GM21723 (cell line): ENCODE data around the gene PCDHB12.
"Not testable (repeated sequence)": the region's sequence is repeated elsewhere in the genome, so short reads cannot be mapped to it uniquely, and the experiment has no call there.

Experiments
- ATAC-seq: cut with Tn5 transposase; IDR thresholded peaks from one replicate; pipeline ENCODE4 v1.9.1; 2021; ENCODE audit warnings: mild to moderate bottlenecking, moderate library complexity; ENCODE audit not compliant: unreplicated experiment

Gene PCDHB12

GRCh38 chr5:141201646-141202045 lies 6.9 kb upstream of the PCDHB12 start:
- ATAC-seq = not testable (repeated sequence)

GRCh38 chr5:141210281-141210680 lies 1.8 kb downstream of the PCDHB12 start:
- ATAC-seq = not testable (repeated sequence)

GRCh38 chr5:141210849-141211248 lies 2.3 kb downstream of the PCDHB12 start:
- ATAC-seq = not testable (repeated sequence)

GRCh38 chr5:141213656-141214339 lies 5.3 kb downstream of the PCDHB12 start, which contains the start of gene PCDHB13:
TSS of gene PCDHB13 (plus strand) at chr5:141213919. CDS start at chr5:141214124, 205 bp downstream.
- not testable (repeated sequence) for ATAC-seq

- ATAC-seq = not testable (repeated sequence)
Observed at GRCh38 chr5:141214583-141214982, 6.1 kb downstream of the PCDHB12 start.

- not testable (repeated sequence) for ATAC-seq
Observed at GRCh38 chr5:141215504-141215903, 7.0 kb downstream of the PCDHB12 start.

- not testable (repeated sequence) for ATAC-seq
Observed at GRCh38 chr5:141216035-141216434, 7.5 kb downstream of the PCDHB12 start.

GRCh38 chr5:141223112-141223783 lies 14.7 kb downstream of the PCDHB12 start, which contains the start of gene PCDHB14:
TSS of gene PCDHB14 (plus strand) at chr5:141223343. CDS start at chr5:141223506, 163 bp downstream.
- ATAC-seq = no peak

GRCh38 chr5:141224844-141225243 lies 16.3 kb downstream of the PCDHB12 start:
- not testable (repeated sequence) for ATAC-seq

GRCh38 chr5:141225421-141225820 lies 16.9 kb downstream of the PCDHB12 start:
- ATAC-seq = not testable (repeated sequence)

GRCh38 chr5:141234109-141234667 lies 25.7 kb downstream of the PCDHB12 start:
- ATAC-seq = no peak

GRCh38 chr5:141235922-141236321 lies 27.4 kb downstream of the PCDHB12 start:
- not testable (repeated sequence) for ATAC-seq

- no peak for ATAC-seq
Observed at GRCh38 chr5:141236516-141237313, 28.2 kb downstream of the PCDHB12 start.

GRCh38 chr5:141241496-141241895 lies 33.0 kb downstream of the PCDHB12 start:
- ATAC-seq = no peak

- ATAC-seq = no peak
Observed at GRCh38 chr5:141245250-141245717, 36.8 kb downstream of the PCDHB12 start, which contains the start of gene PCDHB15. TSS of gene PCDHB15 (plus strand) at chr5:141245395. CDS start at chr5:141245579, 184 bp downstream.

- not testable (repeated sequence) for ATAC-seq
Observed at GRCh38 chr5:141246971-141247370, 38.5 kb downstream of the PCDHB12 start.

- not testable (repeated sequence) for ATAC-seq
Observed at GRCh38 chr5:141247434-141247833, 38.9 kb downstream of the PCDHB12 start.

GRCh38 chr5:141250576-141250975 lies 42.1 kb downstream of the PCDHB12 start:
- ATAC-seq = no peak

- no peak for ATAC-seq
Observed at GRCh38 chr5:141258464-141258863, 49.9 kb downstream of the PCDHB12 start.

GRCh38 chr5:141258948-141259347 lies 50.4 kb downstream of the PCDHB12 start:
- no peak for ATAC-seq
